Keratinocyte (primary cell): Measurements from ENCODE around the gene FEM1A. TPM values are rescaled to one million over a fixed set of nuclear protein-coding genes. Genes with fewer than 3 reads are reported as not detected.
"Not testable (repeated sequence)": the region's sequence is repeated elsewhere in the genome, so short reads cannot be mapped to it uniquely, and the experiment has no call there.

Experiments
- DNase-seq: peaks from one replicate; pipeline ENCODE4 v3.0.0-alpha.2; 2011; ENCODE audit warnings: low read depth, missing footprints, low spot score
- FAIRE-seq: peaks from 2 replicates; lab custom pipeline; 2011; peaks lifted over from hg19 to GRCh38; lab: Jason Lieb, UNC
- H2AFZ ChIP-seq: 2 replicates; pipeline ENCODE4 v1.6.0; 2012; ENCODE audit warnings: low read length, control low read depth, inconsistent platforms; ENCODE audit not compliant: control insufficient read depth
- H3K27ac ChIP-seq: 2 replicates; pipeline ENCODE4 v1.5.1; 2011; ENCODE audit warnings: low read length; ENCODE audit not compliant: control insufficient read depth, insufficient read depth
- H3K27me3 ChIP-seq: 3 replicates; pipeline ENCODE4 v1.6.0; 2011; ENCODE audit warnings: low read length; ENCODE audit not compliant: control insufficient read depth, insufficient read depth; ENCODE audit errors: extremely low read depth
- H3K36me3 ChIP-seq, 2 experiments: 2 replicates in 1 of 2; 3 replicates in 1 of 2; pipeline ENCODE4 v1.5.1; 2011; ENCODE audit warnings: low read length in 2 of 2, mild to moderate bottlenecking in 1 of 2; ENCODE audit not compliant: control insufficient read depth in 2 of 2, insufficient read depth in 2 of 2; ENCODE audit errors: extremely low read depth in 1 of 2
- H3K4me1 ChIP-seq: 3 replicates; pipeline ENCODE4 v1.5.1; 2011; ENCODE audit warnings: low read length; ENCODE audit not compliant: control insufficient read depth, insufficient read depth; ENCODE audit errors: extremely low read depth
- H3K4me2 ChIP-seq: 3 replicates; pipeline ENCODE4 v1.6.0; 2011; ENCODE audit warnings: low read depth, low read length; ENCODE audit not compliant: control insufficient read depth, insufficient read depth; ENCODE audit errors: extremely low read depth
- H3K4me3 ChIP-seq, 3 experiments: fragments of 200-600 bp in 1 of 3; sonication (generic) in 1 of 3; 2 replicates in 2 of 3; 3 replicates in 1 of 3; pipeline ENCODE4 v1.5.1; 2011 to 2016; ENCODE audit warnings: low read length in 3 of 3, mild to moderate bottlenecking in 3 of 3, control low read depth in 2 of 3, inconsistent platforms in 1 of 3, low read depth in 1 of 3, mixed read lengths in 1 of 3, mixed run types in 1 of 3, moderate library complexity in 1 of 3; ENCODE audit not compliant: control insufficient read depth in 2 of 3, insufficient read depth in 2 of 3; ENCODE audit errors: extremely low read depth in 1 of 3
- H3K79me2 ChIP-seq: 2 replicates; pipeline ENCODE4 v1.6.0; 2012; ENCODE audit warnings: low read length; ENCODE audit not compliant: control insufficient read depth, insufficient read depth
- H3K9ac ChIP-seq: 3 replicates; pipeline ENCODE4 v1.6.0; 2011; ENCODE audit warnings: low read length; ENCODE audit not compliant: control insufficient read depth, insufficient read depth; ENCODE audit errors: extremely low read depth
- H3K9me1 ChIP-seq: 3 replicates; pipeline ENCODE4 v1.6.0; 2011; ENCODE audit warnings: low read length; ENCODE audit not compliant: control insufficient read depth, insufficient read depth; ENCODE audit errors: extremely low read depth
- H3K9me3 ChIP-seq: 2 replicates; pipeline ENCODE4 v1.5.1; 2012; ENCODE audit warnings: low read depth, low read length; ENCODE audit not compliant: control insufficient read depth
- H4K20me1 ChIP-seq: 3 replicates; pipeline ENCODE4 v1.6.0; 2011; ENCODE audit warnings: low read length; ENCODE audit not compliant: control insufficient read depth, insufficient read depth; ENCODE audit errors: extremely low read depth
- CTCF ChIP-seq, 3 experiments: IDR thresholded peaks in 1 of 3; conservative IDR thresholded peaks in 1 of 3; optimal IDR thresholded peaks in 1 of 3; 2 replicates in 2 of 3; 3 replicates in 1 of 3; pipeline versions ENCODE3 to v1.5.1; 2011; ENCODE audit warnings: low read length in 3 of 3, mild to moderate bottlenecking in 3 of 3, moderate library complexity in 2 of 3, control low read depth in 1 of 3, inconsistent platforms in 1 of 3; ENCODE audit not compliant: insufficient read depth in 2 of 3; ENCODE audit errors: extremely low read depth in 1 of 3
- EZH2 ChIP-seq: IDR thresholded peaks from one replicate; pipeline ENCODE4 v1.6.1; 2012; ENCODE audit warnings: inconsistent platforms, mild to moderate bottlenecking, low read length, moderate library complexity
- dilution Hi-C: fragments of 300-500 bp; cut with MboI; formaldehyde crosslinking; loops from one replicate; pipeline ENCODE4 v1.7.0; 2020; ENCODE audit warnings: low sequenced_read_pairs; ENCODE audit not compliant: extremely low pct_ligation_motif_present
- polyA plus RNA-seq, 5 experiments: library from polyadenylated mRNA; depleted of rRNA in 3 of 5; stranded (reverse) in 3 of 5; stranded (forward) in 1 of 5; unstranded in 1 of 5; fragments of >200 nt; gene quantifications; 1 replicate in 1 of 5; 2 replicates in 3 of 5; 3 replicates in 1 of 5; pipeline versions ENCODE4 v1.2.1 to v1.2.3, GENCODE V29; 2011 to 2012; ENCODE audit warnings: missing spikeins in 2 of 5, low read depth in 1 of 5, low replicate concordance in 1 of 5

The FEM1A gene
- polyA plus RNA-seq, 1 donor (not counting 4 experiments of a cell fraction or from before 2014, with no cell fraction given) = 3.5 TPM

GRCh38 chr19:4744451-4745174, 46.9 kb upstream of the FEM1A start:
- peaks cover 2% of the 10 kb centered on the region for H4K20me1 ChIP-seq
- no peak overlapping the region for H3K27ac ChIP-seq
- H3K4me1 ChIP-seq = peaks cover 7% of the 10 kb centered on the region
- H3K9me1 ChIP-seq = no peaks in the 10 kb centered on the region
- no peak for TF ChIP-seq EZH2
- H3K9ac ChIP-seq = no peak overlapping the region
- H3K27me3 ChIP-seq = peaks cover 13% of the 10 kb centered on the region
- H3K36me3 ChIP-seq = no peaks in the 10 kb centered on the region
- no peak overlapping the region for H3K4me3 ChIP-seq
- dilution Hi-C loops = no loop called here
- no peaks in the 10 kb centered on the region for H3K79me2 ChIP-seq
- FAIRE-seq (peak; percentile 95), DNase-seq (no peak)
- H3K4me2 ChIP-seq = peak overlapping the region; percentile 1
- H3K9me3 ChIP-seq = no peaks in the 10 kb centered on the region
- no peak overlapping the region for H2AFZ ChIP-seq

- H3K4me3 ChIP-seq, H3K79me2 ChIP-seq, H3K9me1 ChIP-seq, dilution Hi-C loops, H3K27ac ChIP-seq, H4K20me1 ChIP-seq, H3K9me3 ChIP-seq, DNase-seq, FAIRE-seq, H3K4me1 ChIP-seq, H2AFZ ChIP-seq, H3K9ac ChIP-seq, H3K4me2 ChIP-seq, H3K36me3 ChIP-seq: not testable (repeated sequence)
- H3K27me3 ChIP-seq = peaks cover 13% of the 10 kb centered on the region
Measured at GRCh38 chr19:4745175-4745574, 46.4 kb upstream of the FEM1A start.

- dilution Hi-C loops = no loop called here
- Histone ChIP-seq H3K9me3 (no peaks in the 10 kb centered on the region), H3K4me2 (no peak overlapping the region), H2AFZ (no peak overlapping the region), H3K9ac (no peak overlapping the region), H3K4me1 (peaks cover 7% of the 10 kb centered on the region), H3K27ac (no peak overlapping the region), H4K20me1 (peaks cover 2% of the 10 kb centered on the region), H3K9me1 (no peaks in the 10 kb centered on the region), H3K27me3 (peaks cover 13% of the 10 kb centered on the region), H3K79me2 (no peaks in the 10 kb centered on the region), H3K36me3 (no peaks in the 10 kb centered on the region), H3K4me3 (no peak overlapping the region)
- FAIRE-seq (no peak), DNase-seq (no peak)
- no peak for TF ChIP-seq CTCF (optimal IDR thresholded peaks at IDR 0.05 in 1 of 3, IDR thresholded peaks at IDR 0.05 in 1 of 3, conservative IDR thresholded peaks at IDR 0.05 in 1 of 3; ENCODE audit: extremely low read depth in 1 of 3, insufficient read depth in 2 of 3, low read length in 3 of 3)
- TF ChIP-seq EZH2 = no peak
Measured at GRCh38 chr19:4745986-4746385, 45.5 kb upstream of the FEM1A start.
